Measurements from ENCODE around the gene RASGRP4.

Gene RASGRP4

GRCh38 chr19:38394488-38394887 is 31.5 kb downstream of the RASGRP4 start:
- intact Hi-C loops (cut with DNase I) = no loop called here
- peak in 1 of 10 donors; percentile 56 for DNase-seq

DNA sequence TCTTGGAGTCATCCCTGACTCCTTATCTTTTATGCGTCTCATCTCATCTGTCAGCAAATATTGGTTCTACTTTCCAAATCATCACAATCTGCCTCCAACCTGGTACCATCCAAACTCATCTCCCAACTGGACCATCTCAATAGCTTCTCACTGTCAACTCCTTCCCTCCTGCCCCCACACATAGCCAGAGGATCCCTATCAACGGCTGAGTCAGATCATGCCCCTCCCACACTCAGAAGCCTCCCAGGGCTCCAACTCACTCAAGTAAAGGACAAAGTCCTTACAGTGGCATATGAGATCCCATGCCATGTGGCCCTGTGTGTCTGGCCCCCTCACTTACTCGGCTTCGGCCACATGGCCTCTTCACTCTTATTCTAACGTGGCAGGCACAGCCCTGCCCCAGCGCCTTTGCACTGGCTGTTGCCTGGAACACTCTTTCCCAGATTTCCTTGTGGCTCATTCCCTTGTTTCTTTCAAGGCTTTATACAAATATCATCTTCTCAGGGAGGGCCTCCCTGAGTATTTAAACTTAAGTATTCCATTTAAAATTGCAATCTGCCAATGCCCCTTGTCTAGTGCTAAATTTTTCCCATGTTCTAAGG is 33.2 kb downstream of the RASGRP4 start:
- DNase-seq = peak in 1 of 10 donors; percentile 37
- intact Hi-C loops (cut with DNase I) = no loop called here

GRCh38 chr19:38391911-38392464 is 34.0 kb downstream of the RASGRP4 start:
- DNase-seq = peak in 1 of 10 donors; percentile 47
- intact Hi-C loops (cut with DNase I) = no loop called here

DNA sequence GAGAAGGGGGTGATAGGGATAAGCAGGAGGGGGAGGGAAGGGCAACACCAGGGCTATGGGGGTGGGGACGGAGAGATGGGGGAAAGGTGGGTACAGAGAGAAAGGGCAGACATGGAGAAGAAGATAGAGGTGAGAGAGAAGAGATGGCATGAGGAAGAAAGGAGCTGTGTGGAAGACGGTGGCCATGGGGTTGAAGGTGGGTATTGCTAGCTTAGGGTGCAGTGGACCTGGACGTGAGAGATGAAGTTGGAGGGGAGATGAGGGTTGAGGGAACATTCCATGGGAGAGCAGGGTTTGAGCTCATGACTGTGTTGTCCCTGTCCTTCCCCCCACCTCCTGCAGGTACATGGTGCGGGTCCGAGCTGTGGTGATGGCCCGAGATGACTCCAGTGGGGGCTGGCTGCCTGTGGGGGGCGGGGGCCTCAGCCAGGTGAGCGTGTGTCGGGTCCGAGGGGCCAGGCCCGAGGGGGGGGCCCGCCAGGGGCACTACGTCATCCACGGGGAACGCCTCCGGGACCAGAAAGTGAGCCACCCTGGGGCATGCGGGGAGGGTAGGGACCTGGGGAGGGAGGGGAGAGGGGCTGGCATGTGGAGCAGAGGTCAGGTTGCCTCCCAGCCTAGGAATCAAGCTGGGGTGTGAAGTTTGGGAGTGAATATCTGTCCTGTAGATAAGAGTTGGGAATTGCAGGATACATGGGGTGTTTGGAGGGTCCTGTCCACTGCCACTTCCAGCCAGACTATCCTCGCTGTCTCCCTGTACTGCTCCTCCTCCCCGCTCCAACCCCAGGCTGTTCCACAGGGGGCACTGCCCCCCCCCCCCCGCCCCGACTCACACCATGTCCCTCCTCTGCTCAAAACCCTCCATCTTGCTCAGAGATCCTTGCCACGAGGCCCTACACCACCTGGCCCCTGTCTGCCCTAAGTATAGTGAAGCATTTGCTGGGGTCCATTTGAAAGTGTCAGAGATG is 35.8 kb downstream of the RASGRP4 start:
- intact Hi-C loops (cut with DNase I) = no loop called here
- peak in 1 of 10 donors; percentile 48 for DNase-seq

DNA sequence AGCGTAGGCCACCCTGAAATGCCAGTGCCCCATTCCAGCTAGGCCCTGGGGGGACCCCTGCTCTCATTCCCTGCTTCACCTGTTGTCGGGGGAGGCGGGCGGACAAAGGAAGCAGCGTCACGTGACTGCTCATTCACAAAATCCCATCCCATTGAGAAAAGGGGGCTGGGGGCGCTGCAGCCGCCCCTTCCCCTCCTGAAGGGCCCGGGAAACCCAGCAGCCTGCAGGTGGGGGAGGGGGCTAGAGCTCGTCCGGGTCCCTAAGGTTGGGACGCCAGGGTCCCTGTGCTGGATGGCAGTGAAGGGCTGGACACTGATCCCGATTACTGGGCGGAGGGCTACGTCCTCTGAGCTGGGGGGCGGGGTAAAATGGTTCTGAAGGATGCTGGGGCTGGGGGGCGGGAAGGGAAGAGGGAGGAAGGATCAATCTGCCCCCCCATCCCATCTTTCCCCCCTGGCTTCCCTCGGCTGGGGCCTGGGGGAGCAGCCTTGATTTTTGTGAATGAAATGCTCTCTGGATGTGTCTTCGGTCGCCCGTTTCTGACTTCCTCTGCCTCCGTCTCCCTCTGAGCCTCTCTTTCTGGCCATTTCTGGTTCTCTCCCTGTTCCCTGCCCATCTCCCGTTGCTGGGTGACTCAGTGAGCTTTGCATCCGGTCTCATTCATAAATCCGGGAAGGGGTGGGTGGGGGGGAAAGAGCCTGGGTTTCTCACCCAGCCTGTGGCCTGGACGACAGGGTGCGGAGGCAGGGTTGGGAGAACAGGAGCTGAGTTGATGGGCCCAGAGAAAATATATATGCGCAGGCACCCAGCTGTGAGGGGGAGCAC is 36.7 kb downstream of the RASGRP4 start:
- peak in 4 of 10 donors; percentile 33 to 87 (median 62) for DNase-seq
- intact Hi-C loops (cut with DNase I) = no loop called here

- DNase-seq = peak in 5 of 10 donors; percentile 33 to 83 (median 44)
- intact Hi-C loops (cut with DNase I) = no loop called here
These were observed 37.5 kb downstream of the RASGRP4 start, which contains the start of gene SPRED3 for GRCh38 chr19:38388349-38389100. Gene SPRED3, plus strand, starts transcription at chr19:38388697. Its CDS starts 1,606 bp downstream, at chr19:38390303.

- intact Hi-C loops (cut with DNase I) = no loop called here
- DNase-seq = peak; percentile 52 to 95 (median 78)
These were observed 38.3 kb downstream of the RASGRP4 start, which contains the start of gene GGN for GRCh38 chr19:38387550-38388348. Gene GGN, minus strand, starts transcription at chr19:38388034. Its CDS starts 773 bp downstream, at chr19:38387261.

DNA sequence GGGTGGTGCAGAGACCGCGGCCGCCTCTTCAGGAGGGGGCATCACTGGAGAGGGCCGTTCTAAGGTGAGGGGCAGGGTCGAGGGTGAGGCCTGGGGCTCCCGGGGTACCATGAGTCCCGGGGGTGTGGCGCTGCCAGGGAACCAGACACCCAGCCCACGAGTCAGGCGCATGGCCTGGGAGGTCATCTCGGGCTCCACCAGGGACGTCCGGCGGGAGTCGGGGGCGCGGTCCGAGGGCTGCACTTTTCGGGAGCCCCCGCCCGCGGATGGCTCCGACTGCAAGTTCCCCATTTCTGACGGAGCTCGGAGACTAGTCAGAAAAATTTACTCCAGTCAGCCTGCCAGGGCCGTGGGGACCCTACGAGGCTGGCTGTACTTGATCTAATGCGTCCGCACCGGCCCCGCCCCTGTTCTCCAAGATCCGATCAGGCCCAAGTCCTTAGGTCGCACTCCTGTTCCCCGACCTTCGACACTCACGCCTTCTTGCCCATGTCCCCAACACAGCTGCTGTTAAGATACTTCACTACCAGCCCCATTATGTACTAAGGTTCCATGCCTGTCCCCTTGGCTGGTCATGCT is 39.0 kb downstream of the RASGRP4 start:
- DNase-seq = peak in 1 of 10 donors; percentile 77
- intact Hi-C loops (cut with DNase I) = no loop called here

GRCh38 chr19:38386300-38386970 is 39.6 kb downstream of the RASGRP4 start:
- peak in 1 of 10 donors; percentile 69 for DNase-seq
- intact Hi-C loops (cut with DNase I) = no loop called here

DNA sequence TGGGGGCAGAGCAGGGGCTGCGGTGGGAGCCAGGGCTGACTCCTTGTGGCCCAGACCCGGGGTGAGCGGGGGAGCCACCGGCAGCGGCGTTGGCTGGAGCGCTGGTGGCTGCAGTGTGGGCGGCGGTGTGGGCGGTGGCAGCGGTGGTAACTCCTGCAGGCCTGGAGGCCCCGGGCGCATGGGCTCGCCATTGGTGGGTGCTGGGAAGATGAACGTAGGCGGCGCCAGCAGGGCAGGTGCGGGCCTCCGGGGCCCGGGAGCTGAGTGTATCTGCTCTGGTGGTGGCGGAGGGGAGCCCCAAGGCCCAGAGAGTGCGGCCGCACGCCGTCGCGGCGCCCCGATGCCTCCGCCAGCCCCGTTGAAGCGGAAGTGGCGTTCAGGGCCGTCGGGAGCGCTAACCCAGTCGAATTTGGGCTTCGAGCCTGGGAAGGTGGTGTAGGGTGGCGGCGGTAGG is 40.2 kb downstream of the RASGRP4 start:
- intact Hi-C loops (cut with DNase I) = no loop called here
- peak in 1 of 10 donors; percentile 64 for DNase-seq

DNA sequence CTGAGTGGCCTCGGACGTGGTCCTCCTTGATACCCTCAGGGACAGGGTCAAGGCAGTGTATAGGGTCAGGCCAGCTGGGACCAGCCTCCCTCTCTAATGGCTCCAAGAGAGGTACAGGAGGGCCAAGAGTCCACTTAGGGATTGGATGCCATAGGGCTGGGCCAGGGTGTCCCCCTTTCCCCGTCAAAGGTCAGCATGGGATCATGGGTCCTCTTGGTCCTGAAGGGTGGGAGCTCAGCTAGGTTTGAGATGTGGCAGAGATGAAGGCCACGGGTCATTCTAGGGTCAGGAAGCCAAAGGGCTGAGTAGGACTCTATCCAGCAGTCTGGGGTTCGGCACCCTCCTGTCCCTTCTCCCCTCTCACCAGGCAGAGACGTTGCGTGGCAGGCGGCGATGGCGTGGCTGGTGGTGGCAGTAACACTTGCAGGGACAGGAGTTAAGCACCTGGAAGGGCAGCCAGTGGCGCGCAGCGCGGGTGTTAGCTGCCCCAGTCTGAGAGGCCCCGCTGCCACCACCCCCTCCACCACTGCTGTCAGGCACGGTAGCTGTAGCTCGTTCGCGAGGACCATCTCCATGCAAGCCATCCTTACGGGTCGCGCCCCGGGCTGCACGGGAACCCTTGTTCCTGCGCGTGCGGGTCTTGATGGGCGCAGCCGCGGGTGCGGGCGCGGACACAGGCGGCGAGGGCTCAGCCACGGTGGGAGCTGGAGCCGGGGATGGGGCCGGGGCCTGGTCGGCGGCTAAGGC is 40.8 kb downstream of the RASGRP4 start:
- DNase-seq = peak in 1 of 10 donors; percentile 70
- intact Hi-C loops (cut with DNase I) = no loop called here

DNA sequence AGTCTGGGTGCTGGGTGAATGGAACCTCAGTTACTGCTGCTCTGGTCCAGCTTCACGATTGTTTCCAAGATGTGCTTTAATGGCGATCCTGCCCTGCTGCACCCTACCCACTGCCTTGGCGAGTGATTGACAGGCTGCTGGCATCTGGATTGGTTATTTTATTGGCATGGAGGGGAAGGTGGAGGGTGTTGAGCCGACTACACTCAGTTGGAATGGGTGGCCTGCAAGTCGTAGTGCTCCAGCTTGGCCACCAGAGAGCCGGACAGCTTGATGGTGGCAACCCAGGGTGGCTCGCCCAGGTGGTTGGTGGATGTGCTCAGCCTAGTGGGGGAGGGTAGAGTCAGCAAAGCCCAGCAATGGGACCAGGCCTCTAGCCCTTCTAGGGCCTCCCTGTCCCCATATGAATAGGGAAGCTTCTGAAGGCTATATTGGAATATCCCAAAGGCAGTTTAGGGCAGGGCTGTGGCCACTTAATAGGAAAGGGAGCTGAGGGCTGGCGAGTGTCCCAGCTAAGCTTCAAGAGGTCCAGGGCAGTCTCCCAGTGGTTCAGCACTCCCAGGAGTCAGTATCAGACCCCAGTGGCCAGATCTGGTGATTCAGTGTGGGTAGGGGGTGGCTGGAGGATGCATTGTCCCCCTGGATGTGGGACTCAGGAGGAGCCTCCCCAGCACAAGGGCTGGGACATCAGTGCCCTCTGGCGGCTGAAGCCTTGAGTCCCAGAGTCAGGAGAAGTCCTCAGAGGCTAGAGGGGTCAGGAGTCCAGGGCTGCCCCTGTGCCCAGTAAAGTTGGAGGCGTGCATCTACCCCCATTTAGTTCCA is 41.6 kb downstream of the RASGRP4 start:
- DNase-seq = no peak
- intact Hi-C loops (cut with DNase I) = no loop called here

GRCh38 chr19:38383743-38384142 is 42.3 kb downstream of the RASGRP4 start:
- intact Hi-C loops (cut with DNase I) = no loop called here
- DNase-seq = no peak

DNA sequence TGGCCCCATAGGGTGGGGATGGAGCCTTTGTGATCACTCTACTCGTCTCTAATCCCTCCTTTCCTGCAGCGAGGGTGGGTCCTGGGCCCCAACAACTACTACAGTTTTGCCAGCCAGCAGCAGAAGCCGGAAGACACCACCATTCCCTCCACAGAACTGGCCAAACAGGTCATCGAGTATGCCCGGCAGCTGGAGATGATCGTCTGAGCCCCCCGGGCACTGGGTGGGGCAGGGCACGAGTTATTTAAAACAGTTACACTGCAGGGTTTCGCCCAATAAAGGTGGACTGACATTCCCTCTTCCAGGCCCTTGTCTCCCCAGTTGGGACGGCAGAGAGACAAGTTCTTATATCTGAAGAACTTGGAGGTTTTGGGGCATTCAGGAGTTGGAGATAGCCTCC is 42.8 kb downstream of the RASGRP4 start:
- no peak for DNase-seq
- intact Hi-C loops (cut with DNase I) = no loop called here

DNA sequence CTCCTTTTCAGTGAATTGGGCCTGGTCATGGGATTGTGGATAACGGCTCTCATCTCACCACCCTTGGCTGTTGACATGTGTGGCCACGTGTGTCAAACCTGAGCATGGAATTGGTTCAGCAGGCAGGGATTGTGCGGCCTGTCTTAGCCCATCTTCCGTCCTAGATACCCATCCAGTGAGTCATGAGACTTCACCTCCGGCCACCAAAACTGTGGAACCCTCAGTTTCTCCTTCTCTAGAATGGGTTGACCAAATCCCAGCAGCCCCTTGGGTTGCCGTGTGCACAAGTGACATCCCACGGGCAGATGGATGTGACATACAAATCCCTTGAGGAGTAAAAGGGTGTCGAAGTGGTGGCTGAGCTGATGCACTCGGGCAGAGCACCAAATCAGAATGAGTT is 44.9 kb downstream of the RASGRP4 start:
- intact Hi-C loops (cut with DNase I) = no loop called here
- DNase-seq = peak in 1 of 10 donors; percentile 25

GRCh38 chr19:38378866-38379265 is 47.2 kb downstream of the RASGRP4 start:
- DNase-seq = no peak
- intact Hi-C loops (cut with DNase I) = no loop called here
